Upper lobe of left lung (tissue), 4 donors: ENCODE results near the gene METTL9.

Experiments
- CTCF ChIP-seq, 6 experiments: fragments of 450-650 bp in 4 of 6; fragments of 200-600 bp in 2 of 6; sonication (generic) in 2 of 6; IDR thresholded peaks; one replicate each; pipeline ENCODE4 v1.5.1; 2016 to 2019; ENCODE audit warnings: antibody characterized with exemption in 6 of 6
- POLR2A ChIP-seq, 4 donors: fragments of 450-650 bp; IDR thresholded peaks; one replicate each; pipeline ENCODE4 v1.5.1; 2016 to 2017; ENCODE audit warnings: antibody characterized with exemption in 4 of 4, mild to moderate bottlenecking in 2 of 4
- POLR2AphosphoS5 ChIP-seq, 2 donors: sonication (generic); formaldehyde crosslinking; IDR thresholded peaks; one replicate each; pipeline ENCODE4 v1.5.1; 2017; ENCODE audit warnings: antibody characterized with exemption in 2 of 2

DNA sequence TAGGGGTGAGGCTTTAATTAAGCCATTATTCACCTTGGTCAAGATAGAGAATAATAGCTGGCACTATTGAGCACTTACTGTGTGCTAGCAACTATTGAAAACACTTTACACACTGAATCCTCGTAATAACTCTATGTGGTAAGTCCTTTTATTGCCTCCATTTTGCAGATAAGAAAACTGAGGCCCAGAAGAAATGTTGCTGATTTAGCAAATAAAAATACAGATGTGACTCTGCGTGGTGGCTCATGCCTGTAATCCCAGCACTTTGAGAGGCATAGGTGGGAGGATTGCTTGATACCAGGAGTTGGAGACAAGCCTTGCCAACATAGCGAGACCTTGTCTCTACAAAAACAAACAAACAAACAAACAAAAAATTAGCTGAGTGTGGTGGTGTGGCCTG lies 83.8 kb downstream of the METTL9 start:
- TF ChIP-seq CTCF (IDR thresholded peaks at IDR 0.05) = no peak
- no peak for TF ChIP-seq POLR2AphosphoS5 (IDR thresholded peaks at IDR 0.05)
- TF ChIP-seq POLR2A (IDR thresholded peaks at IDR 0.05) = no peak
